ENCODE data around the gene ERFL.
"Not testable (repeated sequence)": the region's sequence is repeated elsewhere in the genome, so short reads cannot be mapped to it uniquely, and the experiment has no call there.

ERFL gene

GRCh38 chr19:41915776-41916414 is 12.4 kb downstream of the ERFL start:
- no peak overlapping the region for H3K4me3 ChIP-seq (ENCODE audit: low read length)
- no peak for DNase-seq (ENCODE audit: low read depth)
- no peak for TF ChIP-seq CTCF (conservative IDR thresholded peaks at IDR 0.05; ENCODE audit: low read length)

- DNase-seq (ENCODE audit: low read depth), result no peak
- H3K4me3 ChIP-seq (ENCODE audit: low read length), result no peak overlapping the region
- TF ChIP-seq CTCF (conservative IDR thresholded peaks at IDR 0.05; ENCODE audit: low read length), result no peak
These were observed 13.1 kb downstream of the ERFL start for GRCh38 chr19:41915021-41915775.

GRCh38 chr19:41914424-41914834 is 13.8 kb downstream of the ERFL start:
- DNase-seq (ENCODE audit: low read depth); H3K4me3 ChIP-seq (ENCODE audit: low read length): not testable (repeated sequence)

GRCh38 chr19:41913538-41914423 is 14.5 kb downstream of the ERFL start:
- no peak overlapping the region for H3K4me3 ChIP-seq (ENCODE audit: low read length)
- DNase-seq (ENCODE audit: low read depth), result no peak
- TF ChIP-seq CTCF (conservative IDR thresholded peaks at IDR 0.05; ENCODE audit: low read length), result no peak

DNA sequence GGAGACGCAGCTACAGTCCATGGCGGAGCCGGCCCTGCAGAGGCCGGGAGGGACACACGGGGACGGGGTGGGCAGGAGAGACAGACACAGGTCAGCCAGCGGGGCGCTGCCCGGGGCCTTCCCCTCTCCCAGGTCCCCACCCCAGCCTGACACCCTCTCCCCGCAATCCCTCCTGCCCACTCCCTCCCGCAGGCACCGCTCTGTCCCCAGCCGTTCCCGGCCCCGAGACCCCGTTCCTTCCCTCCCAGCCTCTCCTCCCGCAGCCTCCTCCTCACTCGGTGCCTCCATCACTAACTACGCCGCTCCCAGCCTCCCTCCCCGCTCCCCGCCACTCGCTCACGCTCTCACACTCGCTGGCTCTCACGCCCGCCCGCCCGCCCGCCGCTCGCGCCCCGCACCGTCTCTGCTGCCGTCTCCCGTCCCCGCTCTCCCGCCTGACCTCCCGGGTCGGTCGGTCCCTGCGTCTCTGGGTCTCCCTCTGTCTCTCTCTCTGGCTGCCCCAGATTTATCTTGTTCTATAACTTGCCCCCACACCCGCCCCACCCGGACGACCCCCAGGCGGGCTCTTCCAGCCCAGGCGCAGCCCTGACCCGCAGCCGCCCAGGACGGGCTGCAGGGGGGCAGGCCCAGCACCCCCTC is 15.2 kb downstream of the ERFL start:
- H3K4me3 ChIP-seq (ENCODE audit: low read length), result no peak overlapping the region
- DNase-seq (ENCODE audit: low read depth), result no peak
- TF ChIP-seq CTCF (conservative IDR thresholded peaks at IDR 0.05; ENCODE audit: low read length), result no peak

GRCh38 chr19:41911889-41912731 is 16.1 kb downstream of the ERFL start:
- TF ChIP-seq CTCF (conservative IDR thresholded peaks at IDR 0.05; ENCODE audit: low read length), result no peak
- H3K4me3 ChIP-seq (ENCODE audit: low read length), result no peak overlapping the region
- no peak for DNase-seq (ENCODE audit: low read depth)
